ENCODE measurements around the gene NEK7. TPM values are rescaled to one million over a fixed set of nuclear protein-coding genes. Genes with fewer than 3 reads are reported as not detected.
A peak's percentile ranks its signal among the peaks of the same experiment; 100 is the strongest.

The NEK7 gene
- total RNA-seq, 4 donors from 2014 or later = 98.1 to 152 (median 118) TPM

DNA sequence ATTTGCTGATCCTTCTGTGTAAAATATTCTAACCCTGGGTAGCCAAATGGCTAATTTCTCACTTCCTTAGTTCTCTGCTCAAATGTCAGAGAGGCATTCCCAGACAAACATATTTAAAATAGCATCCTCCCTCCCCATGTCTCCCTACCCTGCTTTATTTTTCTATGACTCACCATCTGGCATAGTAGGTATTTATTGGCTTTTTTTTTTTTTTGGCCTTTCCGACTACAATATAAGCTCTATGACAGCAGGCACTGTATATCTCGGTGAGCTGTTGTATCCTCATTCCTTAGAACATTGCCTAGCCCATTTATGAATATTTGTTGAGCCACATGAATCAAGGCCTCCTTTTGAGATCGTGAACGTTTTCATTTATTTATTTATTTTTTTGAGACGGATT, 1.5 kb upstream of the NEK7 start:
- no peak overlapping the region for H3K4me3 ChIP-seq
- intact Hi-C loops (cut with DNase I; ENCODE audit: low total_unique reads) = loop anchor here (10.0 kb wide), 1 partner anchor 380 kb away; the partner anchor contains the start of gene DENND1B
- DNase-seq = no peak
- TF ChIP-seq POLR2A (IDR thresholded peaks at IDR 0.05) = no peak
- in situ Hi-C loops (cut with MboI; ENCODE audit: low sequenced_read_pairs in 4 of 4) = loop anchor here in 1 of 4 donors (25.0 kb wide), 1 partner anchor 243 kb away; the partner anchor contains the start of genes C1orf53 and LHX9
- H3K9me3 ChIP-seq = no peaks in the 10 kb centered on the region
- H3K27ac ChIP-seq = peak overlapping the region in 1 of 4 donors; percentile 99
- ATAC-seq = no peak
- H3K4me1 ChIP-seq = peaks cover 37 to 46% of the 10 kb centered on the region in 2 donors
- no peaks in the 10 kb centered on the region for H3K27me3 ChIP-seq
- no peaks in the 10 kb centered on the region for H3K36me3 ChIP-seq

DNA sequence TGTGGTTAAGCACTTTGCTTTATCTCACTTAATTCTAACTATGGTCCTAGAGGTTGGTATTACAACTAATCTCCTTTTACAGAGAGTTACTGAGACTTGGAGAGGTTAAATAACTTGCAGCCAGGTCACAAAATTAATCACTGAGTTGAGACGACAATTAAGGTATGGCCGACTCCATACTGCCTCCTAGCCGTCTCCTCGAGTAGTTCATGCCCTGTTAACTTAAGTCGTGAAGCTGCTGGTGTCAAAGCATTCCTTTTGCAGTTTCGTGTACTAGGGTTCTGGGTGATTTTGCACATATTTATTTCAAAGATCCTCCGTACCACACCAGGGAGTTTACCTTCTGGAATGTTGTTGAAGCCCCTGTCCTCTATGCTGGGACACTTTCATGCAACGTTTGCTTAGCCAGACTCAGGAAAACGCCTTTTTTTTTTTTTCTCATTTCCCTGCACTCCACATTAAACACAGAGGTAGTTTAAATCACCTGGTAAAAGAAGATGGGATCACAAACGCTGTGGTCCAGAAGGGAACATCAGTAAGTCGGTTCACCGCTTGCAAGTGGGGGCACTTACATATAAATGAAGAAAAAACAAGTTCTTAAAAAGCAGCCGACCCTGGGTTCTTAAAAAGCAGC, 570 bp upstream of the NEK7 start:
- no peaks in the 10 kb centered on the region for H3K36me3 ChIP-seq
- H3K27me3 ChIP-seq = no peaks in the 10 kb centered on the region
- ATAC-seq (peak in 1 of 2 donors; percentile 18), DNase-seq (peak in 1 of 2 donors; percentile 50)
- intact Hi-C loops (cut with DNase I; ENCODE audit: low total_unique reads) (loop anchor here (2.0 to 10.0 kb wide), 2 partner anchors 253 to 381 kb away; partner anchors contain the start of genes C1orf53 and DENND1B), in situ Hi-C loops (cut with MboI; ENCODE audit: low sequenced_read_pairs in 4 of 4) (loop anchor here in 1 of 4 donors (25.0 kb wide), 1 partner anchor 244 kb away; the partner anchor contains the start of genes C1orf53 and LHX9)
- H3K4me3 ChIP-seq = peak overlapping the region; percentile 85 to 96 (median 94)
- TF ChIP-seq, protein P1, sequence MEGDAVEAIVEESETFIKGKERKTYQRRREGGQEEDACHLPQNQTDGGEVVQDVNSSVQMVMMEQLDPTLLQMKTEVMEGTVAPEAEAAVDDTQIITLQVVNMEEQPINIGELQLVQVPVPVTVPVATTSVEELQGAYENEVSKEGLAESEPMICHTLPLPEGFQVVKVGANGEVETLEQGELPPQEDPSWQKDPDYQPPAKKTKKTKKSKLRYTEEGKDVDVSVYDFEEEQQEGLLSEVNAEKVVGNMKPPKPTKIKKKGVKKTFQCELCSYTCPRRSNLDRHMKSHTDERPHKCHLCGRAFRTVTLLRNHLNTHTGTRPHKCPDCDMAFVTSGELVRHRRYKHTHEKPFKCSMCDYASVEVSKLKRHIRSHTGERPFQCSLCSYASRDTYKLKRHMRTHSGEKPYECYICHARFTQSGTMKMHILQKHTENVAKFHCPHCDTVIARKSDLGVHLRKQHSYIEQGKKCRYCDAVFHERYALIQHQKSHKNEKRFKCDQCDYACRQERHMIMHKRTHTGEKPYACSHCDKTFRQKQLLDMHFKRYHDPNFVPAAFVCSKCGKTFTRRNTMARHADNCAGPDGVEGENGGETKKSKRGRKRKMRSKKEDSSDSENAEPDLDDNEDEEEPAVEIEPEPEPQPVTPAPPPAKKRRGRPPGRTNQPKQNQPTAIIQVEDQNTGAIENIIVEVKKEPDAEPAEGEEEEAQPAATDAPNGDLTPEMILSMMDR (IDR thresholded peaks at IDR 0.05 in 4 of 5, conservative IDR thresholded peaks at IDR 0.05 in 1 of 5) = peak; percentile 60 to 82 (median 66)
- no peak for TF ChIP-seq POLR2A (IDR thresholded peaks at IDR 0.05)
- H3K27ac ChIP-seq = peak overlapping the region; percentile 97 to 100 (median 98)
- peaks cover 40 to 54% of the 10 kb centered on the region in 2 donors for H3K4me1 ChIP-seq
- no peaks in the 10 kb centered on the region for H3K9me3 ChIP-seq

DNA sequence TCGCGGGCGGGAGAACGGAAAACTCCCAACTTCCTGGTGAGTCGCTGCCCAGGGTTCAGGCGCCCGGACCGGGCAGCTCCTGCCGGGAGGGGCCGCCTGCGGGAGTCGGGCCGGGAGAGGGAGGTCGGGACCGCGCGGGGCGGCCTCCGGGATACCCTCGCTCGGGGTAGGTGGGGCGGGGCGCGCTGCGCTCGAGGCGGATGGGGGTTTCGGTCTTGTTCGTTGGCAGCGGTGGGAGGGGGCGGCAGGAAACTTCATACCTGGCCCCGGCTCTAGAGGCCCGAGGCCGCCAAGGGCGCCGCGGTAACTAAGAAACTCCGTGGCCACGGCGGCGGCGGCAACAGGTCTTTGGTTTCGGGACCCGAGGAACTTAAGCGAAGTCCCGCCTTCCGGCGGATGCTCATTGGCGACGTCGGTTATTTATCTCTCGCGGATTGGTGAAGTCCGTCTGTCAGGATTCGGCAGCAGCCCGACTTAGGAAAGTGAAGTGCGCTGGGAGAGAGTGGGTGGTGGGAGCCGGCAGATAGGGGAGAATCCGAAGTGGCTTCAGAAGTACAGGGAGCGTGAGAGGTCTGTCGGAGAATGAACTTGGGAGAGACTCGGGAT, 546 bp downstream of the NEK7 start:
- peak; percentile 76 to 82 for ATAC-seq
- peak; percentile 91 for DNase-seq
- intact Hi-C loops (cut with DNase I; ENCODE audit: low total_unique reads) (loop anchor here (2.0 to 10.0 kb wide), 2 partner anchors 255 to 383 kb away; partner anchors contain the start of genes C1orf53 and DENND1B), in situ Hi-C loops (cut with MboI; ENCODE audit: low sequenced_read_pairs in 4 of 4) (loop anchor here in 1 of 4 donors (25.0 kb wide), 1 partner anchor 245 kb away; the partner anchor contains the start of genes C1orf53 and LHX9)
- Histone ChIP-seq H3K27me3 (no peaks in the 10 kb centered on the region), H3K4me1 (peaks cover 39 to 59% of the 10 kb centered on the region in 2 donors), H3K27ac (peak overlapping the region; percentile 97 to 100 (median 98)), H3K9me3 (no peaks in the 10 kb centered on the region), H3K36me3 (no peaks in the 10 kb centered on the region), H3K4me3 (peak overlapping the region; percentile 85 to 96 (median 94))
- TF ChIP-seq, protein P1 (IDR thresholded peaks at IDR 0.05 in 4 of 5, conservative IDR thresholded peaks at IDR 0.05 in 1 of 5) = no peak
- TF ChIP-seq POLR2A (IDR thresholded peaks at IDR 0.05) = peak; percentile 53 to 82

DNA sequence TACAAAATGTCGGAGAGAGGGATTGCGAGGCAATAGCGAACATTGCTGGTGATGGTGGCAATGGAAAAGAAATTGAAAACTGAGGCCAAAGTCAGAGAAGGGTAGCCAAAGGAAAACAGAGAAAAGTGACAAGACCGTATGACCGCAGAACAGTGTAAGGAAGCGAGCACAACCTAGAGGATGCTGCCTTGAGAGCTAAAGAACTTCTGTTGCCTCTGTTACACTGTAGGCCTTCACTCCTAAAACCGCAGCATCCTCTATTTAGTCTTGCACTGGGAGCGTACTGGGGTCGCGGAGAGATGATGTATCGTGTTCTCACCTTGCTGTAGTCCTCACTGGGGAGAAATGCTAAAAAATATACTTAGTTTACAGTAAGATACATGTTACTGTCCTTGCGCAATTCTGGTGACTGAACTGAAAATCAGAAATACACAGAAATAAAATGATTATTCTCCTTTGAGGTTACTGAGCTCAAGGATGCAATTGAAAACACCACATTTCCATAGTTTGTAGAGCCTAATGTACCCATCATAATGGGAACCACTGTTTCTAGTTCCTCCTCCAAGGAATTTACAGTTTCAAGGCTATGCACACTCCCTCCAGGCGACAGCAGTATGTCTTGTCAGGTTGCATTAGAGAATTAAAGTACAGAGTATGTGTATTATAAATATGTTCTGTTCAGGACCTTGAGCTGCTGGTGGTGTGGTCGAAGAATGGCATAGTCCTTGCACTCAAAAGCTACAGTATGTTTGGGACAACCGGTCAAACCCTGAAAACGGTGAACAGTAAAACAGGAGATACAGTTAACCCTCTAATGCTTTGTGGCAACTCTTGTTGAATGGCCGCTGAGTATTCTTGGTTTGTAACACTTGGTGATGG, 1.3 kb downstream of the NEK7 start:
- H3K4me1 ChIP-seq = peaks cover 33 to 56% of the 10 kb centered on the region in 2 donors
- no peaks in the 10 kb centered on the region for H3K27me3 ChIP-seq
- DNase-seq = no peak
- H3K9me3 ChIP-seq = no peaks in the 10 kb centered on the region
- peak overlapping the region; percentile 97 to 100 (median 98) for H3K27ac ChIP-seq
- no peaks in the 10 kb centered on the region for H3K36me3 ChIP-seq
- intact Hi-C loops (cut with DNase I; ENCODE audit: low total_unique reads) (loop anchor here (2.0 to 10.0 kb wide), 2 partner anchors 255 to 383 kb away; partner anchors contain the start of genes C1orf53 and DENND1B), in situ Hi-C loops (cut with MboI; ENCODE audit: low sequenced_read_pairs in 4 of 4) (loop anchor here in 1 of 4 donors (25.0 kb wide), 1 partner anchor 246 kb away; the partner anchor contains the start of genes C1orf53 and LHX9)
- TF ChIP-seq, protein P1 (IDR thresholded peaks at IDR 0.05 in 4 of 5, conservative IDR thresholded peaks at IDR 0.05 in 1 of 5) = no peak
- no peak for TF ChIP-seq POLR2A (IDR thresholded peaks at IDR 0.05)
- peak overlapping the region; percentile 85 to 96 (median 94) for H3K4me3 ChIP-seq
- no peak for ATAC-seq
